Mesothelial cell of epicardium (in vitro differentiated cells): ENCODE measurements around the gene FHL3. TPM values are rescaled to one million over a fixed set of nuclear protein-coding genes. Genes with fewer than 3 reads are reported as not detected.
"Not testable (repeated sequence)": the region's sequence is repeated elsewhere in the genome, so short reads cannot be mapped to it uniquely, and the experiment has no call there.

Experiments
- DNase-seq, 2 experiments: peaks; one replicate each; pipeline ENCODE4 v3.0.0; 2021; ENCODE audit warnings: low spot score in 2 of 2; ENCODE audit not compliant: unreplicated experiment in 2 of 2
- H3K27ac Mint-ChIP-seq: 2 replicates; pipeline ENCODE4 v1.8.0; 2021; ENCODE audit warnings: mixed read lengths
- H3K27me3 Mint-ChIP-seq: 2 replicates; pipeline ENCODE4 v1.8.0; 2021; ENCODE audit warnings: low read depth, mixed read lengths
- H3K36me3 Mint-ChIP-seq: 2 replicates; pipeline ENCODE4 v1.8.0; 2021; ENCODE audit warnings: mixed read lengths
- H3K4me1 Mint-ChIP-seq: 2 replicates; pipeline ENCODE4 v1.8.0; 2021; ENCODE audit warnings: mixed read lengths
- H3K4me3 Mint-ChIP-seq: 2 replicates; pipeline ENCODE4 v1.8.0; 2021; ENCODE audit warnings: mild to moderate bottlenecking, moderate library complexity, mixed read lengths
- H3K9me3 Mint-ChIP-seq: 2 replicates; pipeline ENCODE4 v1.8.0; 2021; ENCODE audit warnings: mixed read lengths
- CTCF ChIP-seq: fragments of 200-600 bp; sonication (generic); IDR thresholded peaks from one replicate; pipeline ENCODE4 v1.5.0; 2021; ENCODE audit warnings: antibody characterized with exemption; ENCODE audit not compliant: unreplicated experiment
- total RNA-seq: library from RNA; stranded (reverse); gene quantifications from 3 replicates; pipeline ENCODE4 v1.2.1, GENCODE V29; 2021

FHL3 gene
- total RNA-seq, 1 donor from 2014 or later = 50.6 TPM

GRCh38 chr1:37965301-37965700 is 40.0 kb downstream of the FHL3 start:
- no peak for TF ChIP-seq CTCF
- no peak overlapping the region for H3K4me3 Mint-ChIP-seq

GRCh38 chr1:37964106-37964505 is 41.2 kb downstream of the FHL3 start:
- not testable (repeated sequence) for H3K4me1 Mint-ChIP-seq, H3K9me3 Mint-ChIP-seq, H3K27me3 Mint-ChIP-seq, H3K27ac Mint-ChIP-seq, H3K4me3 Mint-ChIP-seq, DNase-seq
- H3K36me3 Mint-ChIP-seq = peaks cover 39% of the 10 kb centered on the region

More at GRCh38 chr1:37965301-37965700, 40.0 kb downstream of the FHL3 start:
- Mint-ChIP-seq H3K4me1 (no peaks in the 10 kb centered on the region), H3K27ac (no peak overlapping the region), H3K9me3 (no peaks in the 10 kb centered on the region), H3K27me3 (no peaks in the 10 kb centered on the region), H3K36me3 (peaks cover 40% of the 10 kb centered on the region)
- DNase-seq = no peak

- no peak overlapping the region for H3K27ac Mint-ChIP-seq
- peaks cover 27% of the 10 kb centered on the region for H3K36me3 Mint-ChIP-seq
- no peaks in the 10 kb centered on the region for H3K9me3 Mint-ChIP-seq
- H3K4me3 Mint-ChIP-seq = no peak overlapping the region
- no peaks in the 10 kb centered on the region for H3K4me1 Mint-ChIP-seq
- no peak for DNase-seq
- no peak for TF ChIP-seq CTCF
- H3K27me3 Mint-ChIP-seq = no peaks in the 10 kb centered on the region
Measured at GRCh38 chr1:37958690-37959089, 46.6 kb downstream of the FHL3 start.

DNA sequence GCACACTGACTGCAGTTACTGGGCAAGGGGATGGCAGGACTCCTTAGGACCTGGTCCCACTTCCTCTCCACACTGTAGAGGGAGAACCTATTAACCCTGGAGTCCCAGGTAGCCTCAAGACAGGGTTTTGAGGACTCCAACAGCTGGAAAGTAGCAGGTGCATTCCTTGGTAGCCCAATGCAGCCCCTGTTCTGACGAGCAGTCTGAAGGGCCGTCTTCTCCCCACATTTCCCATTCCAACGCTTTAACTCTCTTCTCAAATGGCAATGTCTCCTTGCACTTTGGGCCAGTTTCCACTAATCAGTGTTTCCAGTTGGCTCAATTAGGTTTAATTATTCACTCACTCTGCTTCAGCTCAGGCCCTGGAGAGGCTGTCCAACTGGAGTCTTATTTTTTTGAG is 49.6 kb downstream of the FHL3 start:
- Mint-ChIP-seq H3K36me3 (peaks cover 18% of the 10 kb centered on the region), H3K27ac (no peak overlapping the region), H3K9me3 (no peaks in the 10 kb centered on the region), H3K4me1 (no peaks in the 10 kb centered on the region), H3K27me3 (no peaks in the 10 kb centered on the region), H3K4me3 (no peak overlapping the region)
- TF ChIP-seq CTCF = no peak
- no peak for DNase-seq

DNA sequence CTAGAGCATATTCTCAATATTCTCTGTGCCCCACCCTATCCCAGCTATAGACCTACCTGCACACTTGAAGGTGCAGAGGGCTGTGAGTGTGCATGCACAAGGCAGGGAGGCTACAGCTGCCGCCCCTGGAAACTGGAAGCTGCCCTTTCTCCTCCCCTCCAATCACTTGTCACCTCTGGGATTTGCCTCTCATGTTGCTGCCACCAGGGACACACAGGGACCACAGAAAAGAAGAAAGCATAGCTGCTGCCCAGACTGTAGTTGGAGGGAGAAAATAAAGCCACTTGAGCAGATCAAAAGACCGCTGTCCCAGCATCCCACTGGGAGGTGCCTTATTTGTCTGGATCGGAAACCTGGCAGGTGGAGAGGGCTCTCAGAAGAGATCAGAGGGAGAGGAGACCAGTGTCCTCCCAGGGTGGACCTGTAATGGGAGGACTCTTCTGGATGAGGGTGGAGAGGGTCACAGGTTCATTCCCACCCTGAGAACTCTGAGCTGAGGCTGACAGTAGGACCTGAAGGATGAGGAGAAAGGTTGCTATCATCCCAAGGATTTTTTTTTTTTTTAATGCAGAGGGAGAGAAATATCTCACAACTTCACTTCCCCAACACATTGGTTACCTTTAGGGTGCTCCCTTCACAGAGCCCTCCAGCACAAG is 50.9 kb downstream of the FHL3 start:
- H3K27me3 Mint-ChIP-seq = no peaks in the 10 kb centered on the region
- no peak for DNase-seq
- H3K4me3 Mint-ChIP-seq = no peak overlapping the region

DNA sequence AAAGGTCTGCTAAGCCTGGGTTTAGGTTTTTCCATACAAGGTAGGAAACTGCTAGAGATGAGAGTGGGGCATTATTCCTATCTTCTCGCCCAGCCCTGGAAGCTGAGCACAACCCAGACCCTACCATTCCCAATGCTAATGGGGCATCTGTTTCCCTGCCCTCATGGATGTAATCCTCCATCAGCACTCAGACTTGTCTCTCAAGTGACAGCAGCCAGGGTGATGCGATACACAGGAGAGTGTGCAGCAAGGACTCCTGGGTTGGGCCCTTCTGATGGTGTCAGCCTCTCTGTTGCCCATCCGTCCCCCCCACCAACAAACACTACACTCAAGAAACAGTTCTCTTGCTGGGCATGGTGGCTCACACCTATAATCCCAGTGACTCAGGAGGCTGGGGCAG is 52.6 kb downstream of the FHL3 start:
- TF ChIP-seq CTCF = no peak

More for the DNA sequence above, 50.9 kb downstream of the FHL3 start:
- Mint-ChIP-seq H3K9me3 (no peaks in the 10 kb centered on the region), H3K4me1 (no peaks in the 10 kb centered on the region), H3K36me3 (peaks cover 11% of the 10 kb centered on the region), H3K27ac (no peak overlapping the region)
- no peak for TF ChIP-seq CTCF

More for the DNA sequence above, 52.6 kb downstream of the FHL3 start:
- Mint-ChIP-seq H3K4me3 (no peak overlapping the region), H3K9me3 (no peaks in the 10 kb centered on the region), H3K27me3 (no peaks in the 10 kb centered on the region), H3K27ac (no peak overlapping the region), H3K4me1 (no peaks in the 10 kb centered on the region), H3K36me3 (peaks cover 5% of the 10 kb centered on the region)
- DNase-seq = no peak
